SK-N-MC (cell line): ENCODE measurements around the gene YY1AP1.
"Not testable (repeated sequence)": the region's sequence is repeated elsewhere in the genome, so short reads cannot be mapped to it uniquely, and the experiment has no call there.

ENCODE experiments used
- EZH2 ChIP-seq: fragments of 200-600 bp; sonication (generic); IDR thresholded peaks from one replicate; pipeline ENCODE4 v1.6.1; 2017; ENCODE audit warnings: antibody characterized with exemption
- POLR2AphosphoS5 ChIP-seq: IDR thresholded peaks from 2 replicates; pipeline ENCODE4 v1.6.1; 2012; ENCODE audit warnings: mild to moderate bottlenecking, low read depth, low read length, borderline replicate concordance

DNA sequence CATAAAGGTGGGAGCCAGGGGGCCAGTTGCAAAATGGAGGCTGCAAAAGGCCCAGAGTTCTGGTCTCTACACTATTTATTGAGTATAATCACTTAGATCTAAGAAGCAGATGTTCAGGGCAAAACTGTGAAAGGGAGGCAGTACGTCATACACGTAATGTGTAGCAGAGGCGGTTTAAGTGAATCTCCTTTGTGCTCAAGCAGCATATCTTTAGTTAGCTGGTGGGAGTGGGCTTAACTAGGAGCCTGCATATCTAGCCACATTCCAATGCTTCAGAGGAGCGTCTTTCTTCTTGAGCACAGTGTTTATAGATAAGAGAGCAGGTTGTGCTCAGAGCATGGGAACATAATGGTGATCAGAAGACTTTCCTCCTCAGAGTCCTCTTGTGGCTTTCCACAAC lies 10.5 kb upstream of the YY1AP1 start:
- TF ChIP-seq POLR2AphosphoS5, EZH2: not testable (repeated sequence)
